H1 (cell line): ENCODE data around the gene KRT84. TPM values are rescaled to one million over a fixed set of nuclear protein-coding genes. Genes with fewer than 3 reads are reported as not detected.

ENCODE experiments used
- CTCF ChIA-PET: fragments of 300-600 bp; sonication (Branson Sonifier 250); formaldehyde crosslinking; loops from one replicate; lab custom pipeline; 2021; ENCODE audit not compliant: partially characterized antibody; lab: Charles Lee
- POLR2A ChIA-PET: fragments of 300-600 bp; sonication (Branson Sonifier 250); formaldehyde crosslinking; loops from one replicate; lab custom pipeline; 2021; ENCODE audit warnings: inconsistent platforms; ENCODE audit not compliant: partially characterized antibody; lab: Charles Lee
- DNase-seq, 2 experiments: peaks; one replicate each; pipeline versions ENCODE4 v3.0.0 to v3.0.0-alpha.2; 2010 to 2022; ENCODE audit warnings: low spot score in 2 of 2, low read depth in 1 of 2, mixed read lengths in 1 of 2
- FAIRE-seq: peaks from 2 replicates; lab custom pipeline; 2011; peaks lifted over from hg19 to GRCh38; lab: Jason Lieb, UNC
- H2AFZ ChIP-seq: 2 replicates; pipeline ENCODE4 v1.8.1; 2012; ENCODE audit warnings: low read length, inconsistent platforms
- H2AK5ac ChIP-seq: 2 replicates; pipeline ENCODE4 v1.6.1; 2013; ENCODE audit warnings: low read depth, low read length
- H2BK120ac ChIP-seq: replicated peaks from 2 replicates; pipeline ENCODE3; 2013; ENCODE audit warnings: low read depth, low read length, inconsistent platforms
- H2BK12ac ChIP-seq: 2 replicates; pipeline ENCODE4 v1.6.1; 2013; ENCODE audit warnings: low read depth, low read length
- H2BK15ac ChIP-seq: 2 replicates; pipeline ENCODE4 v1.6.1; 2013; ENCODE audit warnings: low read length
- H2BK20ac ChIP-seq: 2 replicates; pipeline ENCODE4 v1.6.1; 2013; ENCODE audit warnings: low read length
- H2BK5ac ChIP-seq: 2 replicates; pipeline ENCODE4 v1.6.1; 2013; ENCODE audit warnings: low read depth, low read length
- H3K14ac ChIP-seq: 2 replicates; pipeline ENCODE4 v1.6.1; 2013; ENCODE audit warnings: inconsistent platforms; ENCODE audit not compliant: insufficient read length
- H3K18ac ChIP-seq: 2 replicates; pipeline ENCODE4 v1.6.1; 2013; ENCODE audit warnings: low read length; ENCODE audit errors: extremely low read depth
- H3K23ac ChIP-seq: 2 replicates; pipeline ENCODE4 v1.6.1; 2013; ENCODE audit warnings: inconsistent platforms; ENCODE audit not compliant: insufficient read length
- H3K23me2 ChIP-seq: 2 replicates; pipeline ENCODE4 v1.6.1; 2013; ENCODE audit warnings: low read depth, low read length
- H3K27ac ChIP-seq: 2 replicates; pipeline ENCODE4 v1.6.1; 2011; ENCODE audit warnings: low read depth, low read length, inconsistent platforms
- H3K27me3 ChIP-seq, 4 experiments: replicated peaks in 1 of 4; 1 replicate in 1 of 4; 2 replicates in 3 of 4; pipeline versions ENCODE4 v1.6.1 to v1.8.1; 2011 to 2013; ENCODE audit warnings: low read length in 3 of 4, mild to moderate bottlenecking in 3 of 4, inconsistent platforms in 2 of 4, mixed read lengths in 2 of 4, moderate library complexity in 1 of 4; ENCODE audit not compliant: control insufficient read depth in 3 of 4, insufficient read depth in 3 of 4; ENCODE audit errors: extremely low read depth in 1 of 4
- H3K36me3 ChIP-seq, 4 experiments: 2 replicates each; pipeline versions ENCODE4 v1.6.1 to v1.8.1; 2011 to 2013; ENCODE audit warnings: mild to moderate bottlenecking in 4 of 4, low read length in 3 of 4, moderate library complexity in 2 of 4, control low read depth in 1 of 4, inconsistent platforms in 1 of 4; ENCODE audit not compliant: insufficient read depth in 4 of 4, control insufficient read depth in 2 of 4
- H3K4ac ChIP-seq: replicated peaks from 2 replicates; pipeline ENCODE3; 2013; ENCODE audit warnings: low read length, low read depth, mixed read lengths, inconsistent platforms; ENCODE audit not compliant: insufficient read length
- H3K4me1 ChIP-seq, 4 experiments: replicated peaks in 1 of 4; 1 replicate in 1 of 4; 2 replicates in 3 of 4; pipeline versions ENCODE4 v1.6.1 to v1.8.1; 2011 to 2013; ENCODE audit warnings: low read length in 3 of 4, inconsistent platforms in 2 of 4, mixed read lengths in 1 of 4; ENCODE audit not compliant: insufficient read depth in 4 of 4, control insufficient read depth in 3 of 4
- H3K4me2 ChIP-seq, 2 experiments: 2 replicates each; pipeline versions ENCODE4 v1.6.1 to v1.8.1; 2011 to 2013; ENCODE audit warnings: low read depth in 2 of 2, low read length in 2 of 2, control low read depth in 1 of 2, inconsistent platforms in 1 of 2, mild to moderate bottlenecking in 1 of 2; ENCODE audit not compliant: insufficient read depth in 1 of 2
- H3K4me3 ChIP-seq, 4 experiments: fragments of 200-600, 300-600 bp in 1 of 4; sonication (generic), shearing (Covaris generic), sonication (Bioruptor Twin) in 1 of 4; 2 replicates each; pipeline versions ENCODE4 v1.5.1 to v1.8.1; 2011 to 2016; ENCODE audit warnings: low read length in 4 of 4, low read depth in 3 of 4, control low read depth in 2 of 4, inconsistent platforms in 2 of 4, mild to moderate bottlenecking in 2 of 4, mixed read lengths in 1 of 4, moderate library complexity in 1 of 4; ENCODE audit not compliant: insufficient read depth in 2 of 4; ENCODE audit errors: extremely low read depth in 1 of 4
- H3K56ac ChIP-seq: replicated peaks from 2 replicates; pipeline ENCODE3; 2013; ENCODE audit warnings: low read depth, mild to moderate bottlenecking, mixed read lengths, low read length, inconsistent platforms; ENCODE audit not compliant: insufficient read length
- H3K79me1 ChIP-seq: 2 replicates; pipeline ENCODE4 v1.6.1; 2013; ENCODE audit warnings: low read depth, low read length, control low read depth
- H3K79me2 ChIP-seq, 2 experiments: 2 replicates each; pipeline versions ENCODE4 v1.6.1 to v1.8.1; 2012 to 2013; ENCODE audit warnings: low read length in 2 of 2, mild to moderate bottlenecking in 2 of 2, inconsistent platforms in 1 of 2; ENCODE audit not compliant: insufficient read depth in 2 of 2, control insufficient read depth in 1 of 2
- H3K9ac ChIP-seq, 4 experiments: replicated peaks in 1 of 4; 1 replicate in 1 of 4; 2 replicates in 3 of 4; pipeline versions ENCODE4 v1.6.1 to v1.8.1; 2011 to 2013; ENCODE audit warnings: low read depth in 3 of 4, low read length in 3 of 4, control low read depth in 2 of 4, mild to moderate bottlenecking in 2 of 4, moderate library complexity in 2 of 4, inconsistent platforms in 1 of 4; ENCODE audit errors: extremely low read depth in 1 of 4
- H3K9me3 ChIP-seq, 2 experiments: 2 replicates each; pipeline versions ENCODE4 v1.6.1 to v1.8.1; 2012 to 2013; ENCODE audit warnings: mild to moderate bottlenecking in 2 of 2, moderate library complexity in 2 of 2, control low read depth in 1 of 2, inconsistent platforms in 1 of 2, low read depth in 1 of 2, low read length in 1 of 2, mixed read lengths in 1 of 2; ENCODE audit not compliant: insufficient read depth in 2 of 2
- H4K20me1 ChIP-seq, 2 experiments: replicated peaks in 1 of 2; 2 replicates each; pipeline versions ENCODE3 to v1.8.1; 2011 to 2013; ENCODE audit warnings: inconsistent platforms in 2 of 2, low read length in 2 of 2, mild to moderate bottlenecking in 1 of 2; ENCODE audit not compliant: insufficient read depth in 2 of 2, control insufficient read depth in 1 of 2
- H4K5ac ChIP-seq: 2 replicates; pipeline ENCODE4 v1.6.1; 2013; ENCODE audit warnings: low read length, low read depth, mixed read lengths, inconsistent platforms; ENCODE audit not compliant: insufficient read length
- H4K8ac ChIP-seq: 2 replicates; pipeline ENCODE4 v1.8.0; 2013; ENCODE audit warnings: mild to moderate bottlenecking, moderate library complexity, low read length, inconsistent platforms; ENCODE audit not compliant: insufficient read depth; ENCODE audit errors: extremely low read depth
- H4K91ac ChIP-seq: replicated peaks from 2 replicates; pipeline ENCODE3; 2013; ENCODE audit warnings: low read length, mixed read lengths, inconsistent platforms; ENCODE audit not compliant: insufficient read length
- CREB1 ChIP-seq: IDR thresholded peaks from 2 replicates; pipeline ENCODE4 v1.6.1; 2012; ENCODE audit warnings: inconsistent platforms
- E2F6 ChIP-seq: IDR thresholded peaks from 2 replicates; pipeline ENCODE4 v1.6.1; 2012; ENCODE audit warnings: inconsistent platforms
- EGR1 ChIP-seq: IDR thresholded peaks from 2 replicates; pipeline ENCODE4 v1.6.1; 2011; ENCODE audit warnings: low read depth, low read length, borderline replicate concordance
- EZH2 ChIP-seq: fragments of 200-600 bp; sonication (generic); IDR thresholded peaks from 2 replicates; pipeline ENCODE4 v1.7.1; 2012; ENCODE audit warnings: low read depth, mild to moderate bottlenecking, moderate library complexity, low read length, inconsistent platforms; ENCODE audit not compliant: severe bottlenecking
- JUN ChIP-seq: IDR thresholded peaks from 2 replicates; pipeline ENCODE4 v1.6.1; 2011; ENCODE audit warnings: low read depth, mild to moderate bottlenecking, improper control_type of control experiment, low read length
- KDM1A ChIP-seq: fragments of 200-600, 300-600 bp; sonication (generic); IDR thresholded peaks from 2 replicates; pipeline ENCODE4 v1.7.1; 2016; ENCODE audit warnings: mild to moderate bottlenecking, low read length, borderline replicate concordance
- MAFK ChIP-seq: IDR thresholded peaks from 2 replicates; pipeline ENCODE4 v1.6.1; 2012; ENCODE audit warnings: low read depth, mild to moderate bottlenecking, improper control_type of control experiment, low read length
- RAD21 ChIP-seq, 2 experiments: IDR thresholded peaks in 1 of 2; conservative IDR thresholded peaks in 1 of 2; 2 replicates each; pipeline ENCODE4 v1.6.1; 2011; ENCODE audit warnings: low read depth in 2 of 2, low read length in 2 of 2, improper control_type of control experiment in 1 of 2, inconsistent platforms in 1 of 2, mild to moderate bottlenecking in 1 of 2, moderate library complexity in 1 of 2
- RBBP5 ChIP-seq: IDR thresholded peaks from 2 replicates; pipeline ENCODE4 v1.7.1; 2012; ENCODE audit warnings: low read depth, mild to moderate bottlenecking, inconsistent platforms, low read length, moderate library complexity, borderline replicate concordance
- SIX5 ChIP-seq: IDR thresholded peaks from 2 replicates; pipeline ENCODE4 v1.6.1; 2011; ENCODE audit warnings: mild to moderate bottlenecking, low read depth, low read length
- SP1 ChIP-seq: IDR thresholded peaks from 2 replicates; pipeline ENCODE4 v1.6.1; 2011; ENCODE audit warnings: low read depth, low read length
- SUZ12 ChIP-seq: fragments of 200-600 bp; sonication (generic); IDR thresholded peaks from 2 replicates; pipeline ENCODE4 v1.6.1; 2012; ENCODE audit warnings: mild to moderate bottlenecking, inconsistent platforms, low read length, moderate library complexity, mixed read lengths
- TAF1 ChIP-seq: IDR thresholded peaks from 2 replicates; pipeline ENCODE4 v1.6.1; 2011; ENCODE audit warnings: mild to moderate bottlenecking, low read depth, low read length
- YY1 ChIP-seq: IDR thresholded peaks from 2 replicates; pipeline ENCODE4 v1.6.1; 2011; ENCODE audit warnings: low read depth, mild to moderate bottlenecking, low read length
- WGBS, 2 experiments: shearing (Covaris generic) in 1 of 2; methylation state at CpG; one replicate each; pipeline versions ENCODE4 v1.1.6 to v1.1.7; 2013 to 2015; ENCODE audit warnings: low lambda C conversion rate in 2 of 2, mixed read lengths in 2 of 2, inconsistent platforms in 1 of 2, low coverage in 1 of 2, missing lambda C conversion rate in 1 of 2; ENCODE audit not compliant: insufficient replicate concordance in 2 of 2, insufficient coverage in 1 of 2, insufficient read length in 1 of 2; ENCODE audit errors: extremely low coverage in 1 of 2, missing lambda C conversion rate in 1 of 2; 5-methylcytosine and 5-hydroxymethylcytosine counted together
- polyA plus RNA-seq, 7 experiments: library from polyadenylated mRNA; depleted of rRNA in 3 of 7; stranded (reverse) in 5 of 7; unstranded in 2 of 7; fragments of >200 nt in 5 of 7; fragments of 200-250 nt in 2 of 7; gene quantifications; 1 replicate in 5 of 7; 2 replicates in 1 of 7; 4 replicates in 1 of 7; pipeline versions ENCODE4 v1.2.1 to v1.2.3, GENCODE V29; 2011 to 2013; ENCODE audit warnings: missing spikeins in 2 of 7, mixed read lengths in 2 of 7
- total RNA-seq: library from RNA; stranded (reverse); fragmentation: NEBNext Ultra II Directional; extraction: Animal tissue kit (Norgen Biotek cat#: 25700); gene quantifications from 2 replicates; pipeline ENCODE4 v1.2.1, GENCODE V29; 2021

The KRT84 gene
- total and polyA plus RNA-seq, 2 of the 8 experiments (the other 6 are each of a cell fraction or from before 2014, with no cell fraction given), result not detected

- Histone ChIP-seq H4K5ac (no peak overlapping the region), H3K4me2 (no peak overlapping the region)
Observed at GRCh38 chr12:52413202-52413601, 27.8 kb upstream of the KRT84 start.

More at GRCh38 chr12:52413202-52413601, 27.8 kb upstream of the KRT84 start:
- DNase-seq, result no peak
- no peaks in the 10 kb centered on the region for H3K36me3 ChIP-seq
- H3K18ac ChIP-seq, result no peak overlapping the region
- H2BK120ac ChIP-seq, result no peak overlapping the region
- H3K4me3 ChIP-seq, result no peak overlapping the region
- no peak overlapping the region for H3K14ac ChIP-seq
- ChIA-PET POLR2A (no interaction called here), CTCF (interaction anchor here (0.6 to 7.8 kb wide), 33 partner anchors 10 to 467 kb away, joined by 3 to 46 read pairs (median 4); partner anchors contain the start of genes KRT5 and KRT74)
- no peaks in the 10 kb centered on the region for H3K23me2 ChIP-seq
- H3K23ac ChIP-seq, result no peak overlapping the region
- H2BK12ac ChIP-seq, result no peak overlapping the region
- no peaks in the 10 kb centered on the region for H4K20me1 ChIP-seq
- no peak overlapping the region for H2BK20ac ChIP-seq
- H2AFZ ChIP-seq, result no peak overlapping the region
- H3K9ac ChIP-seq, result no peak overlapping the region
- H3K27me3 ChIP-seq, result no peaks in the 10 kb centered on the region
- no peak overlapping the region for H4K91ac ChIP-seq
- H3K4ac ChIP-seq, result no peak overlapping the region
- WGBS, 2 experiments, result 75% methylated on average over 4 of the region's 4 CpGs; no CpG with 5 or more reads in 1 of the 2 experiments
- no peak overlapping the region for H3K56ac ChIP-seq
- H3K27ac ChIP-seq, result no peak overlapping the region
- no peak overlapping the region for H2BK5ac ChIP-seq
- no peak overlapping the region for H2BK15ac ChIP-seq
- TF ChIP-seq YY1 (no peak), TAF1 (no peak), EZH2 (no peak), CREB1 (no peak), JUN (no peak), SIX5 (no peak), RBBP5 (no peak), E2F6 (no peak), MAFK (no peak), KDM1A (no peak), SP1 (no peak), SUZ12 (no peak), RAD21 (IDR thresholded peaks at IDR 0.05 in 1 of 2, conservative IDR thresholded peaks at IDR 0.05 in 1 of 2; ENCODE audit: low read depth in 2 of 2, low read length in 2 of 2) (no peak), EGR1 (no peak)
- no peak for FAIRE-seq
- H3K79me2 ChIP-seq, result no peaks in the 10 kb centered on the region
- H3K9me3 ChIP-seq, result peaks cover 0 to 7% of the 10 kb centered on the region in 2 experiments; a peak in 1 of 4 replicates
- no peak overlapping the region for H4K8ac ChIP-seq
- H3K79me1 ChIP-seq, result no peaks in the 10 kb centered on the region
- H3K4me1 ChIP-seq, result no peaks in the 10 kb centered on the region
- H2AK5ac ChIP-seq, result no peak overlapping the region
